Mucosa of stomach (tissue), 1 donor: ENCODE measurements around the gene ADCY3.
"Not testable (repeated sequence)": the region's sequence is repeated elsewhere in the genome, so short reads cannot be mapped to it uniquely, and the experiment has no call there.

ENCODE experiments used
- H3K27me3 ChIP-seq: one replicate; pipeline ENCODE4 v1.7.0; 2013; ENCODE audit warnings: mild to moderate bottlenecking, low read length; ENCODE audit not compliant: control insufficient read depth, insufficient read depth
- H3K36me3 ChIP-seq: one replicate; pipeline ENCODE4 v1.7.0; 2013; ENCODE audit warnings: low read length; ENCODE audit not compliant: control insufficient read depth, insufficient read depth
- H3K4me1 ChIP-seq: one replicate; pipeline ENCODE4 v1.7.0; 2013; ENCODE audit warnings: mild to moderate bottlenecking, low read length; ENCODE audit not compliant: control insufficient read depth, insufficient read depth
- H3K4me3 ChIP-seq: one replicate; pipeline ENCODE4 v1.7.0; 2013; ENCODE audit warnings: low read length
- H3K9ac ChIP-seq: one replicate; pipeline ENCODE4 v1.7.0; 2013; ENCODE audit warnings: mild to moderate bottlenecking, low read length, moderate library complexity
- H3K9me3 ChIP-seq: one replicate; pipeline ENCODE4 v1.7.0; 2013; ENCODE audit warnings: mild to moderate bottlenecking, low read length, moderate library complexity; ENCODE audit not compliant: control insufficient read depth
- donor health status: Pancreatic carcinoma.

The ADCY3 gene

DNA sequence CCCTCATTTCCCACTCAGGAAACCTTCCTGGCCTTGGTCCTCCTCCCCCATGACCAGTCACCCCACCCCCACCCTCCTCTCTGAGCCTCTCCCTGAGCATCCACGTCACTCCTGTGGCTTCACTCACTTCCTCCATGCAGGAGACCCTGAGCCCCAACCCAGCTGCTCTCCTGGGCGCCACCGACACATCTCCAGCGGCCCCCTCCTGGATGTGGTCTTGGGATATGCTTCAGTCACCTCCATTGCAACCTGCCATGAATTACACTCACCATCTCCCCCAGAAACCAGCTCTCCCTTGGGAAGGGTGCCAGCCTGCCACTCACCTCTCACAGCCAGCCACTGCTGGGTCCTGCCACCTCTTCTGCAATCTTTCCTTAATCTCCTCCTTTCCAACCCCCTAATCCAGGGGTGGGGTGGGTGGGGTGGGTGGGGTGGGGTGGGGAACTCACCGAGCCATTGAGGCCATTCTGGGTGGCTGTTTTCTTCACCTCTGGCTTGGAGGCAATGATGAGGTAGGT is 82.0 kb downstream of the ADCY3 start:
- Histone ChIP-seq H3K27me3 (no peaks in the 10 kb centered on the region), H3K36me3 (no peaks in the 10 kb centered on the region), H3K4me1 (no peaks in the 10 kb centered on the region), H3K4me3 (no peak overlapping the region), H3K9ac (no peak overlapping the region), H3K9me3 (no peaks in the 10 kb centered on the region)

DNA sequence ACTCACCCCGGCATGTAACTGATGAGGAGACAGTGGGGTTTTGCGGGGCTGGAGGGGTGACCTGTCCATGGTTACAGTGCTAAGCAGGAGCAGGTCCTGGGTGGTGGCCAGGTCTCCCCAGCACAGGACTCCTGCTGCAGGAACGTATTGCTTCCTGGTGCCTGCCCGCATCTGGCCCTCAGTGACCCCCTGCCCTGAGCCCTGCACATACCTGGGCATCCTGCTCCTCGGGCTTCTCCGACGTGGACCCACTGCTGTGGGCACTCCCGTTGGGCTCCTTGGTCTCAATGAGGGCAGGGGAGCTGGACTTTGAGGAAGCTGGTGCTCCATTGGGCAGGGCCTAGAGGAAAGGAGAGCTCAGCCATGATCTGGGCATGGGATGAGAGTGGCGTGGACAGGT is 83.3 kb downstream of the ADCY3 start:
- no peaks in the 10 kb centered on the region for H3K9me3 ChIP-seq
- no peaks in the 10 kb centered on the region for H3K27me3 ChIP-seq
- no peak overlapping the region for H3K4me3 ChIP-seq
- H3K4me1 ChIP-seq = no peaks in the 10 kb centered on the region
- H3K36me3 ChIP-seq = no peaks in the 10 kb centered on the region
- H3K9ac ChIP-seq = no peak overlapping the region

DNA sequence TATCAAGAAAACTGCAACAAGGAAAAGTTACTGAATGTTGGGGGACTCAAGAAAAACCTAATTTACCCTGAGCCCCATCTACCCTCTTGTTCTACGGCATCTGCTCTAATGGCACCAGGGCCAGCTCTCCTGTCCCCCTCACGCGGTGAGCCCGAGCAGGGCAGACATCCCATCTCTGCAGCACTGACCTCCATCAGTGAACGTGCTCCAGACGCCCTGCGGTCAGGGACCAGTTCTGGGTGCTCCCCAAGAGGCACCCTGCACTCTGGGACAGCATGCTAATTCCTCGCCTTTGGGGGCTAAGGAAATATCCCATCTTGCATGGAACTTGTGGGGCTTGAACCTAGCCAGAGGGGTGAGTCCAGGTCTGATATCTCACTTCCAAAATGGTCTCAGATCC is 83.8 kb downstream of the ADCY3 start:
- H3K4me3 ChIP-seq = no peak overlapping the region
- H3K9ac ChIP-seq = no peak overlapping the region
- no peaks in the 10 kb centered on the region for H3K4me1 ChIP-seq
- no peaks in the 10 kb centered on the region for H3K27me3 ChIP-seq
- no peaks in the 10 kb centered on the region for H3K36me3 ChIP-seq
- no peaks in the 10 kb centered on the region for H3K9me3 ChIP-seq

DNA sequence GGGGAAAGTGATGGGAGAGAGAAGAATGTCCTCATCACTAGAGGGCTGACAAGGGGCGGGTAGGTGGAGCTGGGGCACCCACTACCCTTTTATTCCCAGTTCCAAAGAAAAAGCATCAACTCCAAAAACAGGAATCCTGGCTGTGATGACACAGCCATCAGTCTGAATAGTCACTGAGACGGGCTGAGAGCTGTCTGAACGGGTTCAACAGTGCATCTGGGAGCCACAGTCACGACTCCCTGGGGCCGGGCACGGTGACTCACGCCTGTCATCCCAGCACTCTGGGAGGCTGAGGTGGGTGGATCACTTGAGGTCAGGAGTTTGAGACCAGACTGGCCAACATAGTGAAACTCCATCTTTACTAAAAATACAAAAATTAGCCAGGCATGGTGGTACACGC is 84.6 kb downstream of the ADCY3 start:
- not testable (repeated sequence) for H3K4me1 ChIP-seq, H3K4me3 ChIP-seq, H3K27me3 ChIP-seq, H3K9ac ChIP-seq, H3K9me3 ChIP-seq, H3K36me3 ChIP-seq

GRCh38 chr2:24834733-24835395 is 85.2 kb downstream of the ADCY3 start:
- Histone ChIP-seq H3K4me1 (no peaks in the 10 kb centered on the region), H3K36me3 (no peaks in the 10 kb centered on the region), H3K27me3 (no peaks in the 10 kb centered on the region), H3K9ac (no peak overlapping the region), H3K4me3 (no peak overlapping the region), H3K9me3 (no peaks in the 10 kb centered on the region)

- Histone ChIP-seq H3K36me3 (no peaks in the 10 kb centered on the region), H3K9ac (no peak overlapping the region)
Observed at GRCh38 chr2:24833821-24834732, 86.0 kb downstream of the ADCY3 start.

GRCh38 chr2:24832931-24833701 is 86.9 kb downstream of the ADCY3 start:
- no peak overlapping the region for H3K9ac ChIP-seq
- H3K4me1 ChIP-seq = no peaks in the 10 kb centered on the region
- H3K36me3 ChIP-seq = no peaks in the 10 kb centered on the region
- no peaks in the 10 kb centered on the region for H3K27me3 ChIP-seq
- H3K4me3 ChIP-seq = no peak overlapping the region
- H3K9me3 ChIP-seq = no peaks in the 10 kb centered on the region

More at GRCh38 chr2:24833821-24834732, 86.0 kb downstream of the ADCY3 start:
- H3K4me3 ChIP-seq = no peak overlapping the region
- H3K9me3 ChIP-seq = no peaks in the 10 kb centered on the region
- no peaks in the 10 kb centered on the region for H3K27me3 ChIP-seq
- H3K4me1 ChIP-seq = no peaks in the 10 kb centered on the region

GRCh38 chr2:24832521-24832920 is 87.5 kb downstream of the ADCY3 start:
- H3K9ac ChIP-seq = no peak overlapping the region

DNA sequence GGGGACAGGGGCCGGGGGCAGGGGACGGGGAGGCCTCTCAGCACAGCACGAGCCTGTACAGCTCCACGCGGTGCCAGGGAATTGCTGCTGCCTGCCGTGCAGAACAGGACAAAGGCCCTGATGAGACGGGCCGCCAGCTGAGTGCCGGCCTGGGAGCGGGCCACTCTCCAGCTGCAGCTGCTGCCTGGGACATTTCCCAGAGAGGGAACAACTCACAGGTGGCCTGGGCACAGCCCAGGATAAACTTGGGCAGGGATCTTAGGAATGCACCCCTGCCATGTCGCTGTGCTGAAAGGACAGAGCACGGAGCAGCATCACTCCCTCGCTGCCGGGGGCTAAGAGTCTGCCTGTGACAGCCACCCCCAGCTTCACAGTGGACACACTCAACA is 88.0 kb downstream of the ADCY3 start:
- Histone ChIP-seq H3K36me3 (no peaks in the 10 kb centered on the region), H3K9me3 (no peaks in the 10 kb centered on the region), H3K4me1 (peaks cover 5% of the 10 kb centered on the region), H3K9ac (no peak overlapping the region), H3K27me3 (no peaks in the 10 kb centered on the region), H3K4me3 (no peak overlapping the region)

More at GRCh38 chr2:24832521-24832920, 87.5 kb downstream of the ADCY3 start:
- H3K36me3 ChIP-seq = no peaks in the 10 kb centered on the region
- H3K27me3 ChIP-seq = no peaks in the 10 kb centered on the region
- peaks cover under 1% of the 10 kb centered on the region for H3K4me1 ChIP-seq
- H3K9me3 ChIP-seq = no peaks in the 10 kb centered on the region
- H3K4me3 ChIP-seq = no peak overlapping the region

DNA sequence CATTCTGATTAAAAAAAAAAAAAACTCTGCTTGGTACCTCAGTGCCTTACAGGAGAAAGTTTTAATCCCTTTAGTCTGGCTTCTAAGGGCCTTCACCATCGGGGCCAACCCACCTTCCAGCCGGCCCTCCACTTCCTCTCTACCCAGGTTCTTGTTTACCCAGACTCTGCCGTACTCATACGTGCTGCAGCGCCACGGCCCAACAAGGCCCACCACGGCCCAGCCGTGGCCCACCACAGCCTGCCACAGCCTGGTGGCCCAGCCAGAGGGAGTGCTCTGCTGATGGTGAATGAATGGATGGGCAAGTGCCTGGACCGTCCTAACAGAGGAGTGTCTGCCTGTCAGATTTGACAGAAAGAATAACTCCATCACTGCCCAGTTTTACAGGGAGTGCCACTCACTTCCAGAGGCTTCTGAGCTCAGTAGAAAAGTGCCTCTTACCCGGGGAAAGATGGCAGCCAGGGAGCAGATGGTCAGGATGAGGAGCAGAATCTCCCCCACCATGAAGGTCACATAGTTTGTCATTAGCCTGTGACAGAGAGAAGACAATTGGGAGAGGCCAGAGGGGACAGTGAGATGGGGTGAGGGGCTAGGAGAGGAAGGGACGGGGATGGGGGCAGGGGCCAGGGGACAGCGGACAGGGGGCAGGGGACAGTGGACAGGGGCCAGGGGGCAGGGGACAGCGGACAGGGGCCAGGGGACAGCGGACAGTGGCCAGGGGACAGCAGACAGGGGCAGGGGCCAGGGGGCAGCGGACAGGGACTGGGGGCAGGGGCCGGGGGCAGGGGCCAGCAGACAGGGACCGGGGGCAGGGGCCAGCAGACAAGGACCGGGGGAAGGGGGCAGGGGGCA is 88.6 kb downstream of the ADCY3 start:
- H3K9me3 ChIP-seq = no peaks in the 10 kb centered on the region
- H3K36me3 ChIP-seq = no peaks in the 10 kb centered on the region
- no peaks in the 10 kb centered on the region for H3K27me3 ChIP-seq
- peaks cover 11% of the 10 kb centered on the region for H3K4me1 ChIP-seq
- no peak overlapping the region for H3K4me3 ChIP-seq
- no peak overlapping the region for H3K9ac ChIP-seq

DNA sequence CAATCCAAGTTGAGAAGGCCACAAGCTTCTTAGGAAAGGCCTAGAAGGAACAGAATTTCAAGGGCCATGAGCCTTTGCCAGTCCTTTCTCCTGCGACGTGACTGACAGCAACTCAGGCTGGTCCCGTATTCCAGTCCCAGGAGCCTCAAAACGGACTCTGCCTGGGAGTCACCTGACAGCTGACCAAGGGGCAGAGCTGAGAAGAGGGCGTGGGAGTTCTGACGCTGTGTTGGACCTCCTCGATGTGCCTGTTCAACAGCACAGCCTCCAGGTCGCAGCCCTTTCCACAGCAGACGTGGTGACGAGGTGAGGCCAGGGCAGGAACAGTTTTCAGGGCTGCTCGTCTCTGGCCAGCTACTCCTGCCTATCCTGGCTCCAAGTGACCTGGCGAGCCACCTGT is 89.3 kb downstream of the ADCY3 start:
- peaks cover 15% of the 10 kb centered on the region for H3K4me1 ChIP-seq
- no peaks in the 10 kb centered on the region for H3K27me3 ChIP-seq
- H3K4me3 ChIP-seq = no peak overlapping the region
- H3K9ac ChIP-seq = no peak overlapping the region
- H3K9me3 ChIP-seq = no peaks in the 10 kb centered on the region
- H3K36me3 ChIP-seq = no peaks in the 10 kb centered on the region
